Smooth muscle cell (in vitro differentiated cells): ENCODE results near the gene FIBP. TPM values are rescaled to one million over a fixed set of nuclear protein-coding genes. Genes with fewer than 3 reads are reported as not detected.

ENCODE experiments used
- DNase-seq: peaks from one replicate; lab custom pipeline; 2025; ENCODE audit not compliant: unreplicated experiment; lab: John Stamatoyannopoulos, UW
- H2AFZ ChIP-seq: fragments of 200-600 bp; sonication (generic); 2 replicates; pipeline ENCODE4 v1.6.0; 2016; ENCODE audit warnings: antibody characterized with exemption, low read depth, mild to moderate bottlenecking
- H3F3A ChIP-seq: fragments of 200-600 bp; sonication (generic); 2 replicates; pipeline ENCODE4 v1.6.0; 2017; ENCODE audit warnings: antibody characterized with exemption, low read depth
- H3K27ac ChIP-seq: fragments of 200-600 bp; sonication (generic); 2 replicates; pipeline ENCODE4 v1.5.1; 2016; ENCODE audit warnings: low read depth, mild to moderate bottlenecking
- H3K27me3 ChIP-seq: fragments of 200-600 bp; sonication (generic); 2 replicates; pipeline ENCODE4 v1.6.1; 2016; ENCODE audit warnings: low read depth, mild to moderate bottlenecking
- H3K36me3 ChIP-seq: fragments of 200-600 bp; sonication (generic); 2 replicates; pipeline ENCODE4 v1.5.1; 2016; ENCODE audit warnings: low read depth
- H3K4me1 ChIP-seq: fragments of 200-600 bp; sonication (generic); 2 replicates; pipeline ENCODE4 v1.5.1; 2016; ENCODE audit warnings: low read depth
- H3K4me2 ChIP-seq: fragments of 200-600 bp; sonication (generic); 2 replicates; pipeline ENCODE4 v1.6.0; 2016; ENCODE audit warnings: mild to moderate bottlenecking
- H3K4me3 ChIP-seq: fragments of 200-600 bp; sonication (generic); 2 replicates; pipeline ENCODE4 v1.5.1; 2016; ENCODE audit warnings: mild to moderate bottlenecking
- H3K79me2 ChIP-seq: fragments of 200-600 bp; sonication (generic); 2 replicates; pipeline ENCODE4 v1.6.0; 2016; ENCODE audit warnings: low read depth, mild to moderate bottlenecking
- H3K9ac ChIP-seq: fragments of 200-600 bp; sonication (generic); 2 replicates; pipeline ENCODE4 v1.6.0; 2016; ENCODE audit warnings: low read depth
- H3K9me3 ChIP-seq: fragments of 200-600 bp; sonication (generic); replicated peaks from 2 replicates; pipeline ENCODE4 v1.5.1; 2016; ENCODE audit warnings: low read depth
- H4K20me1 ChIP-seq: fragments of 200-600 bp; sonication (generic); 2 replicates; pipeline ENCODE4 v1.6.0; 2016; ENCODE audit warnings: low read depth
- WGBS: methylation state at CpG from one replicate; pipeline ENCODE4 v1.1.7; 2016; ENCODE audit warnings: low lambda C conversion rate; 5-methylcytosine and 5-hydroxymethylcytosine counted together
- polyA plus RNA-seq: library from polyadenylated mRNA; unstranded; fragments of >200 nt; fragmentation: Nextera tagmentation; extraction: Ambion mirVana; gene quantifications from 2 replicates; pipeline ENCODE4 v1.2.1, GENCODE V29; 2016
- total RNA-seq: library from RNA; depleted of rRNA; stranded (reverse); fragments of >200 nt; gene quantifications from 2 replicates; pipeline ENCODE4 v1.2.3, GENCODE V29; 2014
- TF ChIP-seq, protein P1 (sequence below): fragments of 200-600 bp; sonication (generic); IDR thresholded peaks from 2 replicates; pipeline ENCODE4 v1.5.1; 2017; ENCODE audit warnings: borderline replicate concordance, mild to moderate bottlenecking, antibody characterized with exemption; ENCODE audit not compliant: insufficient read depth, poor library complexity, severe bottlenecking

Gene FIBP
- total and polyA plus RNA-seq, 2 experiments from 2014 or later, result 109 to 114 TPM

DNA sequence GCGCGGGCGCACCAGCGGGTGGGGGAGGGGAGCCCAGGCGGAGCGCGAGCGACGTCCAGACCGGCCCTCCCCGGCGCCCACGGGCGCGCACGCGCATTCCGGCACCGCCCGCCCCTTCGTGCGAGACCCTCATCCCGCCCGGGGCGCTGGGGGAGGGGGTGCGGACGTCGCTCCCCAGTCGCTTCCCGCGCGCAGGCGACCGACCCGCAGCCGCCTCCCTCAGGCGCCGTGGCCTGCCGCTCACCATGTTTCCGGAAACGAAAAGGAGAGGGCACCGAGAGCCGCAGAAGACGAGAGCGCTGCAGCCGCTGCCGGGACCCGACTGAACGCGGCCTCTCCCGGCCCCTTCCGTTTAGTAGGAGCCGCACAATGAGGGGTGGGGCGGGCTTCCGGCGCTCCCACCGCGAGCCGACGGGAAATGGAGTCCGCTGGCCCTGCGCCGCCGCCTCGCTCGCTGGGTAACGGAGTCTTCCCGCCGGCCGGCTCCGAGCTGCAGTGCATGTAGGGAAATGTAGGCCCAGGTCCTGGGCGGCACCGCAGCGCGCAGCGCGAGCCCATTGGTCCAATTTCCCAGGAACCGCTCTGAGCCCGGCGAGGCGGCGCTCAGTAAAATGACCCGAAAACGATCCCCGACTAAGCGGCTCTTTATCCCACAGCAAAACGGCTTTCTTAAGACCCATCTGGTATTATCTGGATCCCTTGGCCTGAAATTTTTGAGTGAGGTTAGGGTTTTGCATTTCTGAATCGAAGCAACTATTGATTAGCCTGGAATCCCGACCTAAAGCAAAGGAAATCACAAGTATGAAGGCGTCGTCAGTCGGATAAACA, 30.2 kb downstream of the FIBP start, which contains the start of gene CFL1:
CFL1 (minus strand) TSS at position 328 of the 828 bp plus-strand sequence; CDS start at position 247, 81 bp downstream.
- Histone ChIP-seq H2AFZ (no peak within 1 kb of the TSS), H3K27ac (peak within 1 kb of the TSS; percentile 83), H3K9me3 (no peaks in the 10 kb centered on the region), H3K4me2 (peak within 1 kb of the TSS; percentile 96), H4K20me1 (peaks cover 48% of the 10 kb centered on the region), H3K79me2 (peaks cover 71% of the 10 kb centered on the region), H3K9ac (peak within 1 kb of the TSS; percentile 84), H3K4me1 (peaks cover 16% of the 10 kb centered on the region), H3K27me3 (no peaks in the 10 kb centered on the region), H3F3A (peaks cover 45% of the 10 kb centered on the region), H3K36me3 (peaks cover 10% of the 10 kb centered on the region), H3K4me3 (peak within 1 kb of the TSS; percentile 96)
- under 1% methylated on average over 53 of the region's 92 CpGs for WGBS
- TF ChIP-seq, protein P1, sequence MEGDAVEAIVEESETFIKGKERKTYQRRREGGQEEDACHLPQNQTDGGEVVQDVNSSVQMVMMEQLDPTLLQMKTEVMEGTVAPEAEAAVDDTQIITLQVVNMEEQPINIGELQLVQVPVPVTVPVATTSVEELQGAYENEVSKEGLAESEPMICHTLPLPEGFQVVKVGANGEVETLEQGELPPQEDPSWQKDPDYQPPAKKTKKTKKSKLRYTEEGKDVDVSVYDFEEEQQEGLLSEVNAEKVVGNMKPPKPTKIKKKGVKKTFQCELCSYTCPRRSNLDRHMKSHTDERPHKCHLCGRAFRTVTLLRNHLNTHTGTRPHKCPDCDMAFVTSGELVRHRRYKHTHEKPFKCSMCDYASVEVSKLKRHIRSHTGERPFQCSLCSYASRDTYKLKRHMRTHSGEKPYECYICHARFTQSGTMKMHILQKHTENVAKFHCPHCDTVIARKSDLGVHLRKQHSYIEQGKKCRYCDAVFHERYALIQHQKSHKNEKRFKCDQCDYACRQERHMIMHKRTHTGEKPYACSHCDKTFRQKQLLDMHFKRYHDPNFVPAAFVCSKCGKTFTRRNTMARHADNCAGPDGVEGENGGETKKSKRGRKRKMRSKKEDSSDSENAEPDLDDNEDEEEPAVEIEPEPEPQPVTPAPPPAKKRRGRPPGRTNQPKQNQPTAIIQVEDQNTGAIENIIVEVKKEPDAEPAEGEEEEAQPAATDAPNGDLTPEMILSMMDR, result no peak
- peak; percentile 92 for DNase-seq

- Histone ChIP-seq H3K27ac (peak overlapping the region; percentile 66), H3K9me3 (no peaks in the 10 kb centered on the region), H2AFZ (no peak overlapping the region), H3K79me2 (peaks cover 69% of the 10 kb centered on the region), H3K4me1 (peaks cover 16% of the 10 kb centered on the region), H3K4me2 (peak overlapping the region; percentile 96), H3K4me3 (peak overlapping the region; percentile 96), H3F3A (peaks cover 50% of the 10 kb centered on the region), H3K27me3 (no peaks in the 10 kb centered on the region), H3K9ac (peak overlapping the region; percentile 84), H3K36me3 (peaks cover 10% of the 10 kb centered on the region), H4K20me1 (peaks cover 54% of the 10 kb centered on the region)
- TF ChIP-seq, protein P1, result no peak
- 0% methylated on average over 27 of the region's 49 CpGs for WGBS
- DNase-seq, result no peak
Observed at GRCh38 chr11:65857500-65857852, 30.8 kb downstream of the FIBP start.

DNA sequence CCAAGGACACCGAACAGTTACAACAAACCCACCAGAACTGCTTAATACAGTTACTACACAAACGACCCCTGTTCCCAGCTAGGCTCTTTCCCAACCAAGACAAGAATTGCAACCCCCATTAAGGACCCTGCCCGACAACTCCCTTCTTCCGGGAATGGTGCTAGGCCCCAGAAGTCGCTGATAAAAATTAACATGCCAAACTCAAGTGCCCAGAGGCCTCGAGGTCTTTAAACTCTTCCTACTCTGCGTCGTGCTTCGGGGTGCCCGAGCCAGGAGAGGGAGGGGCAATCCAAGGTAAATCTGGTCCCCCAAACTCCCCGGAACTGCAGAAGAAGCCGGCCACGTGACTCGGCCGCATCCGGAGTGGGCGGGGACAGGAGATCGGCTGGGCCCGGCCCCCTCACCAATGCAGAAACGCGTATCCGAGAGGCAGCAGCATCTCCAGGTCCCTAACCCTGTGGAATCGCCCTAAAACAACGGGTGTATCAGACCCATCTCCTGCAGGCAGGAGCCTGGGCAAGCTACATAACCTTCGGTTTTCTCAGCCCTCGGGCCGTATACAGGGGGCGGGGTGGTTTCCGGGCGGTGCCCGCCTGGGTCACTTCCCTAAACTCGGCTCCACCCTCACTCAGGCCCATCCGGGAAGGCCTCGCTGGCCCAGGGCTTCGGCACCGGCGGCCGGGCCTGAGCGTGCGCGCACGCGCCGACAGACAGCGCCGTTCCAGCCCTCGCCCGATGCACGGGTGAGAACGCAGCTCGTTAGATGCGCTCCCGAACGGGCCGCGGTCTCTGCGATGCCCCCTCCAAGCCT, 31.4 kb downstream of the FIBP start:
- peaks cover 60% of the 10 kb centered on the region for H4K20me1 ChIP-seq
- H3K9me3 ChIP-seq, result no peaks in the 10 kb centered on the region
- 2% methylated on average over 48 of the region's 57 CpGs for WGBS

More for the DNA sequence above, 31.4 kb downstream of the FIBP start:
- peaks cover 50% of the 10 kb centered on the region for H3F3A ChIP-seq
- peak; percentile 52 for DNase-seq
- H3K36me3 ChIP-seq, result peaks cover 10% of the 10 kb centered on the region
- TF ChIP-seq, protein P1, result no peak
- peak overlapping the region; percentile 96 for H3K4me2 ChIP-seq
- H3K27me3 ChIP-seq, result no peaks in the 10 kb centered on the region
- H3K79me2 ChIP-seq, result peaks cover 63% of the 10 kb centered on the region
- H3K4me1 ChIP-seq, result peaks cover 15% of the 10 kb centered on the region
- peak overlapping the region; percentile 84 for H3K9ac ChIP-seq
- H2AFZ ChIP-seq, result no peak overlapping the region
- H3K4me3 ChIP-seq, result peak overlapping the region; percentile 96
- peak overlapping the region; percentile 66 for H3K27ac ChIP-seq
